HCT116 (cell line): ENCODE measurements around the gene CEMIP2. TPM values are rescaled to one million over a fixed set of nuclear protein-coding genes. Genes with fewer than 3 reads are reported as not detected.

Source experiments
- ATAC-seq: fragments of 200-7000 bp; cut with Tn5 transposase; 2 replicates; pipeline ENCODE4 v1.9.1; 2020; ENCODE audit warnings: mild to moderate bottlenecking, moderate library complexity
- BruUV-seq: library from RNA; stranded (reverse); fragments of 400-500 nt; replicated peaks from 2 replicates; lab custom pipeline; 2021; lab: Mats Ljungman, UMichigan
- CTCF ChIA-PET: fragments of 300-600 bp; sonication (Branson Sonifier 250); formaldehyde crosslinking; loops from one replicate; lab custom pipeline; 2021; ENCODE audit warnings: antibody characterized with exemption; lab: Charles Lee
- POLR2A ChIA-PET: fragments of 300-600, 350-600 bp; sonication (Branson Sonifier 250); formaldehyde crosslinking; loops from one replicate; lab custom pipeline; 2021; ENCODE audit warnings: antibody characterized with exemption; lab: Charles Lee
- RAD21 ChIA-PET, 2 experiments: fragments of 300-600 bp; sonication (Branson Sonifier 250); formaldehyde crosslinking; loops; one replicate each; lab custom pipeline; 2023; ENCODE audit warnings: low total read pairs in 2 of 2; ENCODE audit not compliant: uncharacterized antibody in 2 of 2, unreplicated experiment in 2 of 2, low non-redundant PET in 1 of 2; lab: Charles Lee
- DNase-seq: peaks from one replicate; pipeline ENCODE4 v3.0.0-alpha.2; 2010; ENCODE audit warnings: low read depth, low spot score
- H2AFZ ChIP-seq: fragments of 200-600 bp; shearing (Covaris generic), sonication (generic); 2 replicates; pipeline ENCODE4 v1.6.1; 2017; ENCODE audit warnings: low read depth, mixed run types, mixed read lengths, antibody characterized with exemption, low read length; ENCODE audit not compliant: poor library complexity, severe bottlenecking
- H3K27ac ChIP-seq: 2 replicates; pipeline ENCODE4 v1.5.1; 2012; ENCODE audit warnings: low read depth, low read length
- H3K27me3 ChIP-seq: fragments of 200-600 bp; sonication (generic); 2 replicates; pipeline ENCODE4 v1.6.1; 2016; ENCODE audit warnings: mixed run types, low read length, mixed read lengths; ENCODE audit not compliant: insufficient read depth
- H3K36me3 ChIP-seq, 2 experiments: fragments of 200-500 bp in 1 of 2; fragments of 200-600 bp in 1 of 2; sonication (Bioruptor generic) in 1 of 2; sonication (generic) in 1 of 2; 2 replicates each; pipeline versions ENCODE4 v1.5.1 to v1.6.1; 2014 to 2016; ENCODE audit warnings: low read length in 2 of 2, inconsistent platforms in 1 of 2, mixed read lengths in 1 of 2, mixed run types in 1 of 2; ENCODE audit not compliant: insufficient read depth in 2 of 2, control insufficient read depth in 1 of 2
- H3K4me1 ChIP-seq, 2 experiments: fragments of 200-600 bp in 1 of 2; sonication (generic) in 1 of 2; 2 replicates each; pipeline versions ENCODE4 v1.5.1 to v1.6.1; 2012 to 2017; ENCODE audit warnings: low read length in 2 of 2, inconsistent platforms in 1 of 2, mild to moderate bottlenecking in 1 of 2, mixed read lengths in 1 of 2, mixed run types in 1 of 2, moderate library complexity in 1 of 2; ENCODE audit not compliant: insufficient read depth in 2 of 2, control insufficient read depth in 1 of 2
- H3K4me2 ChIP-seq: fragments of 200-600 bp; sonication (generic); 2 replicates; pipeline ENCODE4 v1.6.1; 2017; ENCODE audit warnings: mixed run types, low read length, mixed read lengths
- H3K4me3 ChIP-seq, 2 experiments: fragments of 200-600 bp in 1 of 2; sonication (generic) in 1 of 2; replicated peaks in 1 of 2; 2 replicates each; pipeline ENCODE4 v1.5.1; 2011 to 2016; ENCODE audit warnings: low read length in 2 of 2, control low read depth in 1 of 2, low read depth in 1 of 2, mild to moderate bottlenecking in 1 of 2, mixed read lengths in 1 of 2, mixed run types in 1 of 2
- H3K79me2 ChIP-seq: fragments of 200-600 bp; sonication (generic); 2 replicates; pipeline ENCODE4 v1.6.1; 2017; ENCODE audit warnings: mild to moderate bottlenecking, mixed run types, low read length, moderate library complexity, mixed read lengths; ENCODE audit not compliant: insufficient read depth
- H3K9ac ChIP-seq: fragments of 200-600 bp; sonication (generic); 2 replicates; pipeline ENCODE4 v1.6.1; 2016; ENCODE audit warnings: low read length, mixed read lengths
- H3K9me2 ChIP-seq: fragments of 200-600 bp; sonication (generic), shearing (Covaris generic); 2 replicates; pipeline ENCODE4 v1.6.1; 2017; ENCODE audit warnings: mixed run types, mild to moderate bottlenecking, moderate library complexity; ENCODE audit not compliant: insufficient read depth
- H3K9me3 ChIP-seq, 2 experiments: fragments of 200-500 bp in 1 of 2; fragments of 200-600 bp in 1 of 2; sonication (Bioruptor generic) in 1 of 2; sonication (generic) in 1 of 2; 2 replicates each; pipeline ENCODE4 v1.6.1; 2014 to 2017; ENCODE audit warnings: low read length in 2 of 2, mixed read lengths in 2 of 2, inconsistent platforms in 1 of 2, low read depth in 1 of 2, mild to moderate bottlenecking in 1 of 2, mixed run types in 1 of 2, moderate library complexity in 1 of 2; ENCODE audit not compliant: control insufficient read depth in 1 of 2, insufficient read depth in 1 of 2
- H4K20me1 ChIP-seq: fragments of 200-600 bp; sonication (generic), shearing (Covaris generic); 2 replicates; pipeline ENCODE4 v1.6.1; 2017; ENCODE audit warnings: mixed run types, mild to moderate bottlenecking, moderate library complexity; ENCODE audit not compliant: insufficient read depth
- ATF3 ChIP-seq: IDR thresholded peaks from 2 replicates; pipeline ENCODE4 v1.6.1; 2012
- CEBPB ChIP-seq: IDR thresholded peaks from 2 replicates; pipeline ENCODE4 v1.6.1; 2012; ENCODE audit warnings: low read depth
- EGR1 ChIP-seq: IDR thresholded peaks from 2 replicates; pipeline ENCODE4 v1.6.1; 2012; ENCODE audit warnings: low read depth
- ELF1 ChIP-seq: IDR thresholded peaks from 2 replicates; pipeline ENCODE4 v1.6.1; 2012; ENCODE audit warnings: low read depth, borderline replicate concordance
- EZH2phosphoT487 ChIP-seq: fragments of 200-600 bp; IDR thresholded peaks from 2 replicates; pipeline ENCODE4 v1.6.1; 2018; ENCODE audit warnings: antibody characterized with exemption, borderline replicate concordance
- JUND ChIP-seq: IDR thresholded peaks from 2 replicates; pipeline ENCODE4 v1.6.1; 2012
- MAX ChIP-seq: IDR thresholded peaks from 2 replicates; pipeline ENCODE4 v1.6.1; 2012
- POLR2A ChIP-seq: IDR thresholded peaks from 2 replicates; pipeline ENCODE4 v1.7.0; 2011; ENCODE audit warnings: borderline replicate concordance; ENCODE audit not compliant: insufficient read depth, insufficient read length; ENCODE audit errors: extremely low read depth
- RAD21 ChIP-seq: IDR thresholded peaks from 2 replicates; pipeline ENCODE4 v1.6.1; 2012; ENCODE audit warnings: low read depth, mild to moderate bottlenecking
- SP1 ChIP-seq: IDR thresholded peaks from 2 replicates; pipeline ENCODE4 v1.6.1; 2012; ENCODE audit warnings: low read depth
- SRF ChIP-seq: IDR thresholded peaks from 2 replicates; pipeline ENCODE4 v1.6.1; 2012; ENCODE audit warnings: low read depth
- TCF7L2 ChIP-seq: IDR thresholded peaks from 2 replicates; pipeline ENCODE4 v1.7.0; 2011; ENCODE audit warnings: borderline replicate concordance, inconsistent platforms; ENCODE audit not compliant: insufficient read depth, insufficient read length; ENCODE audit errors: extremely low read depth
- YY1 ChIP-seq: IDR thresholded peaks from 2 replicates; pipeline ENCODE4 v1.6.1; 2011; ENCODE audit warnings: low read length, low read depth, moderate library complexity, mild to moderate bottlenecking; ENCODE audit not compliant: insufficient replicate concordance; ENCODE audit errors: extremely low read depth
- ZBTB33 ChIP-seq: IDR thresholded peaks from 2 replicates; pipeline ENCODE4 v1.6.1; 2011; ENCODE audit warnings: mild to moderate bottlenecking, low read length, moderate library complexity; ENCODE audit not compliant: insufficient replicate concordance; ENCODE audit errors: extremely low read depth
- ZFX ChIP-seq: fragments of 450-650 bp; IDR thresholded peaks from 2 replicates; pipeline ENCODE4 v1.6.1; 2017
- ZNF274 ChIP-seq: fragments of 200-500 bp; sonication (Bioruptor generic); IDR thresholded peaks from 2 replicates; pipeline ENCODE4 v1.6.1; 2014; ENCODE audit warnings: mild to moderate bottlenecking, low read depth, low read length, inconsistent platforms
- intact Hi-C: fragments of 100-400 bp; cut with micrococcal nuclease; formaldehyde crosslinking; loops from 2 replicates; pipeline ENCODE4 v1.10.0; 2022
- total RNA-seq: library from RNA; stranded (reverse); gene quantifications from one replicate; pipeline ENCODE4 v1.2.1, GENCODE V29; 2021; ENCODE audit not compliant: unreplicated experiment

The CEMIP2 gene
- total RNA-seq, 1 experiment from 2014 or later: 14.3 TPM

GRCh38 chr9:71791875-71792274 is 23.6 kb upstream of the CEMIP2 start:
- Histone ChIP-seq H3K9me3 (no peaks in the 10 kb centered on the region), H3K27ac (no peak overlapping the region), H3K4me1 (no peaks in the 10 kb centered on the region), H2AFZ (no peak overlapping the region), H3K9me2 (no peaks in the 10 kb centered on the region), H3K4me3 (no peak overlapping the region), H4K20me1 (no peaks in the 10 kb centered on the region), H3K79me2 (no peaks in the 10 kb centered on the region), H3K9ac (no peak overlapping the region), H3K4me2 (no peak overlapping the region), H3K27me3 (no peaks in the 10 kb centered on the region), H3K36me3 (no peaks in the 10 kb centered on the region)
- ATAC-seq: no peak
- BruUV-seq: no TSS peak
- intact Hi-C loops: no loop called here
- ChIA-PET POLR2A (no interaction called here), CTCF (no interaction called here), RAD21 (no interaction called here)
- TF ChIP-seq POLR2A (no peak), JUND (no peak), RAD21 (no peak), EGR1 (no peak), EZH2phosphoT487 (no peak), TCF7L2 (no peak), ELF1 (no peak), MAX (no peak), YY1 (no peak), SP1 (no peak), CEBPB (no peak), ZFX (no peak), SRF (no peak), ZBTB33 (no peak), ZNF274 (no peak), ATF3 (no peak)
- no peak for DNase-seq
